Epithelial cell of proximal tubule (primary cell): ENCODE data around the gene PLD5. TPM values are rescaled to one million over a fixed set of nuclear protein-coding genes. Genes with fewer than 3 reads are reported as not detected.
A peak's percentile ranks its signal among the peaks of the same experiment; 100 is the strongest.

Source experiments
- DNase-seq: peaks from one replicate; pipeline ENCODE4 v3.0.0-alpha.2; 2011; ENCODE audit warnings: low read depth
- H3K4me3 ChIP-seq: 2 replicates; pipeline ENCODE4 v1.5.1; 2011; ENCODE audit warnings: low read depth, mild to moderate bottlenecking, low read length
- total RNA-seq: library from RNA; depleted of rRNA; stranded (reverse); fragments of >200 nt; gene quantifications from 2 replicates; pipeline ENCODE4 v1.2.3, GENCODE V29; 2015
- TF ChIP-seq, protein P1 (sequence below): conservative IDR thresholded peaks from 2 replicates; pipeline ENCODE4 v1.5.1; 2012; ENCODE audit warnings: low read depth, mild to moderate bottlenecking, low read length

Gene PLD5
- total RNA-seq, 1 donor from 2014 or later = 3.7 TPM

GRCh38 chr1:242428399-242429190 is 95.9 kb downstream of the PLD5 start:
- no peak overlapping the region for H3K4me3 ChIP-seq
- DNase-seq = no peak
- TF ChIP-seq, protein P1, sequence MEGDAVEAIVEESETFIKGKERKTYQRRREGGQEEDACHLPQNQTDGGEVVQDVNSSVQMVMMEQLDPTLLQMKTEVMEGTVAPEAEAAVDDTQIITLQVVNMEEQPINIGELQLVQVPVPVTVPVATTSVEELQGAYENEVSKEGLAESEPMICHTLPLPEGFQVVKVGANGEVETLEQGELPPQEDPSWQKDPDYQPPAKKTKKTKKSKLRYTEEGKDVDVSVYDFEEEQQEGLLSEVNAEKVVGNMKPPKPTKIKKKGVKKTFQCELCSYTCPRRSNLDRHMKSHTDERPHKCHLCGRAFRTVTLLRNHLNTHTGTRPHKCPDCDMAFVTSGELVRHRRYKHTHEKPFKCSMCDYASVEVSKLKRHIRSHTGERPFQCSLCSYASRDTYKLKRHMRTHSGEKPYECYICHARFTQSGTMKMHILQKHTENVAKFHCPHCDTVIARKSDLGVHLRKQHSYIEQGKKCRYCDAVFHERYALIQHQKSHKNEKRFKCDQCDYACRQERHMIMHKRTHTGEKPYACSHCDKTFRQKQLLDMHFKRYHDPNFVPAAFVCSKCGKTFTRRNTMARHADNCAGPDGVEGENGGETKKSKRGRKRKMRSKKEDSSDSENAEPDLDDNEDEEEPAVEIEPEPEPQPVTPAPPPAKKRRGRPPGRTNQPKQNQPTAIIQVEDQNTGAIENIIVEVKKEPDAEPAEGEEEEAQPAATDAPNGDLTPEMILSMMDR = no peak

DNA sequence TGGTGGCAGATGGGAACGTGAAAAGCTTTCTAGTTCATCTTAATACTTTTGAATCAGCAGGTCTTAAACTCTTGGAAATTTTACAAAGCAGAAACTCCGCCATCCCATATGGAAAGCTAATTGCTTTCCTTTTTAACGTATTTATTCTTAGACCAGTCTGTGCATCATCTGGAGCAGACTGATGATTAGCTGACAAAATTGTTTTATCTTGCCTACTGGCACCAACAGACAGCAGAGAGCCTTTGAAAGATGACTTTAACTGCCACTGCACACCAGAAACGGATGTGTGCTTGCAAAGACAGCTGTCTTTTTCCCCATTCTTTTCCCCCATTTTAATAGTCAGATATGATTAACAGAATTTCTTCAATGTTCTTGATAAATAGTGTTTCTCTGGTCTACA is 97.0 kb downstream of the PLD5 start:
- DNase-seq = no peak
- TF ChIP-seq, protein P1 = no peak

DNA sequence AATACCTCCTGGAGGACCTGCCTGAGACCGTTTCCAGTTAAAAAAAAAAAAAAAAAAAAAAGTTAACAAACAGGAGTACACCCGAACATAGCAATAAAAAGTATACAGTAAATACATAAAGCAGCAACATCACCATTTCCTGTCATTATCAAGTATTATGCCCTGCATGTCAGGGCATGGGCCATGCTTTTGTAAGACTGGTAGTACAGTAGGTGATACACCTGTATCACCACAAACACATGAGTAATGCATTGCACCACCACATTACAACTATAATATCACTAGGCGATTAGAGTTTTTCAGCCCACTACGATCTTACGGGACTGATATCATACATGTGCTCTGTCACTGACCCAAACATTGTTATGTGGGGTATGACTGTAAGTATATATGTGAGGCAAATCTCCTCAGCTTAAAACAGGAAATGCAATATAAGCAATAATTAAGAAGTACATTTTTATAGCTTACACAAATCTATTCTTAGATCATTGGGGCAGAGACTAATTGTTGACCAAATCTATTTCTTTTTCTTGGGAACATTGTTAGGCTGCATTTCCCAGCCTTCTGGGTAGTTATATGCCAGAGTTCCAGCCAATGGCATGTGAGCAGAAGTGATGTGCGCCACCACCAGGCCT is 98.1 kb downstream of the PLD5 start:
- TF ChIP-seq, protein P1 = no peak
- no peak for DNase-seq
- H3K4me3 ChIP-seq = no peak overlapping the region

More for the DNA sequence above, 97.0 kb downstream of the PLD5 start:
- H3K4me3 ChIP-seq = no peak overlapping the region

DNA sequence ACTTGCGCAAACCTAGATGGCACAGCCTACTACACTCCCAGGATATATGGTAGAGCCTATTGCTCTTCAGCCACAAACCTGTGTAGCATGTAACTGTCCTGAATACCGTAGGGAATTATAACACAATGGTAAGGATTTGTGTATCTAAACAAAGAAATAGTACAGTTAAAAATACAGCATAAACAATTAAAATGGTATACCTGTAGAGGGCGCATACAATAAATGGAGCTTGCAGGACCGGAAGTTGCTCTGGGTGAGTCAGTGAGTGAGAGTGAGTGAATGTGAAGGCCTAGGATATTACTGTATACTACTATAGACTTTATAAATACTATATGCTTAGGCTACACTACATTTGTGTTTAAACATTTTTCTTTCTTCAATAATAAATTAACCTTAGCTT is 99.3 kb downstream of the PLD5 start:
- DNase-seq = no peak
- TF ChIP-seq, protein P1 = peak; percentile 8
- no peak overlapping the region for H3K4me3 ChIP-seq

GRCh38 chr1:242416657-242417056 is 107.8 kb downstream of the PLD5 start:
- TF ChIP-seq, protein P1 = no peak
- no peak for DNase-seq
- H3K4me3 ChIP-seq = no peak overlapping the region

- TF ChIP-seq, protein P1 = no peak
- H3K4me3 ChIP-seq = no peak overlapping the region
- DNase-seq = no peak
Measured at GRCh38 chr1:242412921-242413320, 111.6 kb downstream of the PLD5 start.
